ENCODE measurements around the gene SERPINC1.

DNA sequence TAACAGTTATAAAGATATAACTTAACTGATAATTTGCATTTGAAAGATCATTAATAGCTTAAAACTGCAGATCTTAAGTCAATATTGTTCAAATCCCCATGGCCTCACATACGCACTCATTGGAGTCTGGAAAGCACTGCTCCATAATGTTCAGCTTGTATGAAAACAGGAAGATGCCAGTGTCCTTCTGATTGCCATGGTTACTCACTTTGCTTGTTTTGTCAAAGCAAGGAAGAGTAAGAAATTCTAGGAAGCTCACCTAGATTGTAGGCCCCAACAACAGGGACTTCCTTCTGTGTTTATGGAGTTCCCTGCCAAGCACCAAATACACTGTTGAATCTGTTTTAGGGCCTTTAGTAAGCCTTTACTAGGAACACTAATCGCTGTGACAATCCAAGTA is 60.2 kb downstream of the SERPINC1 start:
- TF ChIP-seq, protein P1, sequence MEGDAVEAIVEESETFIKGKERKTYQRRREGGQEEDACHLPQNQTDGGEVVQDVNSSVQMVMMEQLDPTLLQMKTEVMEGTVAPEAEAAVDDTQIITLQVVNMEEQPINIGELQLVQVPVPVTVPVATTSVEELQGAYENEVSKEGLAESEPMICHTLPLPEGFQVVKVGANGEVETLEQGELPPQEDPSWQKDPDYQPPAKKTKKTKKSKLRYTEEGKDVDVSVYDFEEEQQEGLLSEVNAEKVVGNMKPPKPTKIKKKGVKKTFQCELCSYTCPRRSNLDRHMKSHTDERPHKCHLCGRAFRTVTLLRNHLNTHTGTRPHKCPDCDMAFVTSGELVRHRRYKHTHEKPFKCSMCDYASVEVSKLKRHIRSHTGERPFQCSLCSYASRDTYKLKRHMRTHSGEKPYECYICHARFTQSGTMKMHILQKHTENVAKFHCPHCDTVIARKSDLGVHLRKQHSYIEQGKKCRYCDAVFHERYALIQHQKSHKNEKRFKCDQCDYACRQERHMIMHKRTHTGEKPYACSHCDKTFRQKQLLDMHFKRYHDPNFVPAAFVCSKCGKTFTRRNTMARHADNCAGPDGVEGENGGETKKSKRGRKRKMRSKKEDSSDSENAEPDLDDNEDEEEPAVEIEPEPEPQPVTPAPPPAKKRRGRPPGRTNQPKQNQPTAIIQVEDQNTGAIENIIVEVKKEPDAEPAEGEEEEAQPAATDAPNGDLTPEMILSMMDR (IDR thresholded peaks at IDR 0.05) = no peak
- no peak for TF ChIP-seq POLR2A (IDR thresholded peaks at IDR 0.05; ENCODE audit: low read depth)
